SK-N-DZ (cell line): ENCODE measurements around the gene PAF1.
"Not testable (repeated sequence)": the region's sequence is repeated elsewhere in the genome, so short reads cannot be mapped to it uniquely, and the experiment has no call there.

Source experiments
- DNase-seq: peaks from one replicate; pipeline ENCODE4 v3.0.0-alpha.2; 2015; ENCODE audit warnings: low spot score

Gene PAF1

DNA sequence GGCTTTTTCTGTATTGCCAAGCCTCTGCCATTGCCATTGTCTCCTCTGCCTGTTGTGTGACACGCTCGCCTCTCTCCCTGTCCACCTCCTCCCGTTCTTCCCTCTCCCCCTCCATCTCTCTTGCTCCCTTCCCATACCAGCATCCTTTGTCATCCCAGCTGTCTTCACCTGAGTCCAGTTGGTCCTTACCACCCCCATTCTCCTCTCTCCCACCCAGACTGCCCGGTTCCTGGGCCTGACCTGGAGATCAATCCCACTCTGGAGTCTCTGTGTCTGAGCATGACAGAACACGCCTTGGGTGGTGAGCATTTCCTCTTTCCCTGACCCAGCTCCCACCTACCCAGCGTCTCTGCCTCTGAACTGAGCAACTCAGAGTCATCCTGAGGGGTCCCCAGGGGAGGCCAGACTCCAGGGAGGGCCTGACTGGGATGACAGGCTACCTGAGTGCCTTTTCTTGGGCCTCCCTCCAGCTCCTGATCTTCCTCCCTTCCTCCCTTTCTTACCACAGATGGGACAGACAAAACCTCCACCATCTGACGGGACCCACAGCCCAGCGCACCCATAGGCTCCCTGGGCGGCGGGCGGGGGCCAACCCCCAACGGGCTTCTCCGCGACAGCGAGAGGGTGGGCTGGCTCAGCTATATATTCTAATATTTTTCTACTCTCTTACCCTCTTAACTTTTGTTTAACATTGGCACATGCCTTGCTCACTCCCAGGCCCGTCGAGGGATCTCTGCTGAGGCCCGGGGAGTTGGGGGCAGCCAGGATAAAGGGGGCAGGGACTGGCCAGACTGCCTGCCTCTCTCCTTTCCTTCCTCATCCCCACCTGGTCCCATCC is 7.7 kb downstream of the PAF1 start:
- no peak for DNase-seq

DNA sequence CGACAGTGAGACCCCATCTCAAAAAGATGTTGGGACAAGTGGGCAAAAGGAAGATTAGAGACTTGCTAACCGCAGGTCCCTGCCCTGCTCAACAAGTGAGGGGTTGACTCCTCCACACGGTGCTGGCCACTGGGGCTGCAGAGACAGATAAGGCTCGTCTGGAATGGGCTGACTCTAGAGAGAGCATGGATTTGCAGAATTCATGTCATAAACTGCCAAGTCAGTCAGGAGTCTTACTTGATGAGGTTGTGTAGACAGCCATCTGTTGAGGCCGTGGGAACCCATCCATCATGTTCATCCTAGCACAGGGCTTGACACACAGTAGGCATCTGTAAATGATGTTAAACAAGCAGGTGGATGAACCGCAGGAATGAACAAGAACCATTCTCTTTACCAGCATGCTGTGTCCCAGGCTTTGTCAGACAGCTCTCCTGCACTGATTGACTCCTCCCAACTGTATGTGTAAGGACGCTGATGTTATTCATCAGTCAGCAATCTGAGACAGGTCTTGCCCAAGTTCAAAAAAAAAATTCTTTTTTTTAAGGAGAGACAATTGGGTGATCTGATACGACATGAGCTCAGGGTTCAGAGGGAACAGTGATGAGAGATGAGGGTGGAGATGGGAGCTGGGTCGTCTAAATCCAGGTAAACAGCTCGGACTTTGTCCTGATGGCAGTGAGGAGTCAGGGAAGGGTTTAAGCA is 8.8 kb downstream of the PAF1 start:
- DNase-seq: no peak

DNA sequence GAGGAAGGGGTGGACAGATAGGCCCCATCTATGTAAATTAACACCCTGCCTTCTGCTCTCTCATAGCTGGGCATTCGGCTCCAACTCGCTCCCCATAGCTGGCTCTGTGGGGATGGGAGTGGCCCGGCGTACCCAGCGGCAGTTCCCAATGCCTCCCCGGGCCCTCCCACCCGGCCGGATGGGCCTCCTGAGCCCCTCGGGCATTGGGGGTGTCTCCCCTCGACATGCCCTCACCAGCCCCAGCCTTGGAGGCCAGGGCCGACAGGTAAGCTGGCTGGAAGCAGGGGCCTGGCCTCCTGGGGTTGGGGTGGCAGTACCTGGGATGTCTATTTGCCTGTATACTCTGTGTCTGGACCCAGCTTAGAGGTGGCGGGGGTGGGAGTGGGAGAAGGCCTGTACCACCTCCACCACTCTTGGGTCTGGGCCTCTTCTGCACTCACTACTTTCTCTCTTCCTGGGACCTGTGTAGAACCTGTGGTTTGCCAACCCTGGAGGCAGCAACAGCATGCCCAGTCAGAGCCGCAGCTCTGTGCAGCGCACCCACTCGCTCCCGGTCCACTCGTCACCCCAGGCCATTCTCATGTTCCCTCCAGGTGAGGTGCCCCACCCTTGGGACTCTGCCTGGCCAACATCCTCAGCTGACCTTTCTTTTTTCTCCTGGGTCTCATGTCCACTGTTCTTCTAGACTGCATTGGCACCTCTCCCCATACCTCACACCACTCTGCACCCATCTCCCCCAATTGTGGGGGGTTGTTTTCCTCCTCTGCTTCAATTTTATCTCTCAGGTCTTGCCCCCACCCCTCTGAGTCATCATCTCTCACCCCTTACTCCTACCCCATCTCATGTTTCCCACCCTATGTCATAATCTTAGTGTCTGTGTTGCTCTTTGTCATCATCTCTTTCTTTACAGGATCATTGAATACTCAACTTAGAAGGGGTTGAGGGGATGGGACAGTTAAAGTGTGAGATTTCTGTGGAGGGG is 10.1 kb downstream of the PAF1 start:
- no peak for DNase-seq

DNA sequence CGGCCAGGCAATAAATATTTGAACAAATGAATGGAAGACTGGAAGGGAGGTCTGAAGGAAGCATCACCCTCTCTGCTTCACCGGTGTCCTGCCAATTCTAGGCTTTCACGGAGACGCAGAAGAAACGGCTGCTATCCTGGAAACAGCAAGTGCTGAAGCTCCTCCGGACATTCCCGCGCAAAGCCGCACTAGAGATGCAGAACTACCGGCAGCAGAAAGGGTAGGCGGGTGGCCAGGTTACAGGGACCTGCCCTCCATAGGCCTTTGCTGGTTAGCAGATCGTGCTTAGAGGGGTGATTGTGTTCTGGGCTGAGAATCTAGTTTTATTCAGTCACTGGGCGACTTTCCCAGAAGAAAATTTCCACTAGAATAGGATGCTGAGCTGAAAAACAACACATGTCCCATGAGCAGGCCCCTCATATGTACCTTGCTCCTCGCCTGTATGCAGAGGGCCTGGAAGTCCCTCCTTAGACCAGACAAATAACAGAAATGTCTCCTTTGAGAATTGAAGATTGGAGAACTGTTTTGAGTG is 11.0 kb downstream of the PAF1 start:
- no peak for DNase-seq

DNA sequence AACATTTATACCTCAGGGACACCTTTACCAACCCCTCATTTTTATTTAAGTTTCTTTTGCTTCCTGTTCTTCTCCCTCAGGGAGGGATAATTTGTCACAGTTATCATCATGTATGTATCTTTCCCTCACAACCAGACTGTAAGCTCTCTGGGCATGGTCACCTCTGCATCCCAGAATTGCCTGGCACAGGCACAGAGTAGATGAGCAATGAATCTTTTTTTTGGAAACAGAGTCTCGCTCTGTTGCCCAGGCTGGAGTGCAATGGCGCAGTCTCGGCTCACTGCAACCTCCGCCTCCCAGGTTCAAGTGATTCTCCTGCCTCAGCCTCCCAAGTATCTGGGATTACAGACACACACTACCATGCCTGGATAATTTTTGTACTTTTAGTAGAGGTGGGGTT is 11.5 kb downstream of the PAF1 start:
- DNase-seq: not testable (repeated sequence)

DNA sequence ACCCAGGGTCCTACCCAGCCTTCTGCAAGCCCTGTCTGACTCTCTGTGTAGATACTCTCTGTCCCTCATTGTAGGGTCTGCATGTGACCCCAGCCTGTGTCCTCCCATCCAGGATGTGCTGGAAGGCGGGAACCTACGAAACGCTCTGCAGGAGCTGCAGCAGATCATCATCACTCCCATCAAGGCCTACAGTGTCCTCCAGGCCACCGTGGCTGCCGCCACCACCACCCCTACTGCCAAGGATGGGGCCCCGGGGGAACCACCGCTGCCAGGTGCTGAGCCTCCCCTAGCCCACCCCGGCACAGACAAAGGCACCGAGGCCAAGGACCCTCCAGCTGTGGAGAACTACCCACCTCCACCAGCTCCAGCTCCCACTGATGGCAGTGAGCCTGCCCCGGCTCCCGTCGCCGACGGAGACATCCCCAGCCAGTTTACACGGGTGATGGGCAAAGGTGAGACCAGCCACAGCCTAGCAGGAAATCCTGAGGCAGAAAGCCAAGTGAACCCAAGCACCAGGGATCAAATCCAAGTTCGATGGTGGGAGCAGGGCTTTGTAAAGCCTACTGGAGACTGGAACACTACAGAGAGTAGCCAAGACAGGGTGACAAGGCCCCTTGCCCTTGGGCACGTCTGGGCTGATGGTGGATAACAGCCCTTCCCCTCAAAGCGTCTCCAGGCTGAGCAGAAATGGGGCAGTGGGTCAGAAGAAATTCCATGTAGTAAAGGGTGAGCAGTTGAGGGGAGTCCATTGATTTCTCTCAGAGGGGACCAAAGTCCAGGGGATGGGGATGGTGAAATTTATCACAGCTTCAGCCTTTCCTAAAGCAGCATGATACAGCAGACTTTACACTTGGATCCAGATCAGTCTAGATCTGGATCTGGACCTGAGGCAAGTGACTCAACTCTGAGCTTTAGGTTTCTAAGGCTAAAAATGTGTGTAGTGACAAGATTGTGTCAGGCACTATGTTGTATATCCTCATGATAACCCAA is 13.2 kb downstream of the PAF1 start:
- DNase-seq: no peak

DNA sequence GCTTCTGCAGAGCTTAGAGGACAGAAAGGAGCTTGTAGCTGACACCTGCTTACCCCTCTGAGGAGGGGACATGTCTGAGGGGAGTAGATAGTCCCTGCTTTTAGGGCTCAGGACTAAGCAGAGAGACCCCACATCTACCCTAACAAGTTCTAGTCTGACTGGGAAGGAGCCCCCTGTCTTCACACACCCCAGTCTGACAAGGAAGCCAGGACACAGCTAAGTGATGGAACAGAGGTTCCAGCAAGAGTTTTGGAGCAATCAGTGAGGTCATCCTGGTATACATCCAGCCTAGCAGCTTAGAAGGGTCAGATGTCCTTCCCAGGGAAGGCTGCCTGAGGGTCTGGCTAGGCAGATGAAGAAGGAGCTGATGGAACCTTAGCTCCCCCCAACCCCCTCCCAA is 15.0 kb downstream of the PAF1 start:
- DNase-seq: no peak

DNA sequence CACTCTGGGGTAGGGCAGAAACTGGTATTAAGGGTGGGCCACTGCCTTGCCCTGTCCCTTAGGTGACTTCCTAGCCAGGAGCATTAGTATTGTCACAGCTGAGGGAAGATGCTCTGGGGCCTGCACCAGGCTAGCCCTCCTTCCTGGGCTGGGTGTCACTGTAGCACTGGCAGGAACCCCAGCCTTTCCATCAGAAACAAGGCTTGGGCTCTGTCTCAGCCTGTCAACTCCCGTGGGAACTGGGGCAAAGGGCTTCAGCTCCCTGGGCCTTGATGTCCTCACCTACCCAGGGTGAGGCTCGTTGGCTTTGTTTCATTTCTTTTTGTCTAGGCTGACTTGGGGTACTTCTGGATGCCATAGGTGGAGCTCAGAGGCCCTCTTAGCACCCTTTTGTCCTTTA is 18.0 kb downstream of the PAF1 start:
- no peak for DNase-seq

DNA sequence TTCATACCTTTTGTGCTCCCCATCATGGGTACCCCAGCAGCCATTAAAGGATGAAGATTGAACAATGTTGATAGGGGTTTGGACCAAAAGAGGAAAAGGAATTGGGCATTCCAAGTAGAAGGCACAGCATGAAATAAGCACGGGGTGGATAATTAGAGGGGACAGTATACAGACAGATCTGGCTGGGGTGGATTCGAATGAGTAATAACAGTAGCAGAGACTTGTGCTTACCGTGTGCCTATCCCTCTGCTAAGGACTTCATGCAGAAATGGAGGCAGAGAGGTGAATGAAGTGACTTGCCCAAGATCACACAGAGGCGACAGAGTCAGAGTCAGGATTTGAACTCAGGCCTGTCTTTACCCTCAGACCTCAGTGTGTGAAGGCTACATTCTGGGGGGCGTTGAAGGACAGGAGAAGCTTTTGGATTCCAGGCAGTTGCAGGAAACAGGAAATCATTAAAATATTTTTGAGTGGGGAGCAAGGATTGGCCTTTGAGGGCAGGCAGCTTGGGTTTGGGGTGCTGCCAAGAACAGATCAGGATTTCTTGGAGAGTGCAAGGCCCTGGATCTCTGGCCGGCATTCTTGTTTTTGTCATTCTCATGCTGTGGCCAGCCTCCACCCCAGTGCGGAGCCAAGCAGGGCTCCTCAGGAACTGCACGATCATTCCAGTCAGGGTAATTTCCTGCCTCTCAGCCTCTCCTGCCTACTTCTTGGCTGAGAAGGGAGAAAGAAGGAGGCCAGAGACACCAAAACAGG is 18.7 kb downstream of the PAF1 start:
- no peak for DNase-seq

DNA sequence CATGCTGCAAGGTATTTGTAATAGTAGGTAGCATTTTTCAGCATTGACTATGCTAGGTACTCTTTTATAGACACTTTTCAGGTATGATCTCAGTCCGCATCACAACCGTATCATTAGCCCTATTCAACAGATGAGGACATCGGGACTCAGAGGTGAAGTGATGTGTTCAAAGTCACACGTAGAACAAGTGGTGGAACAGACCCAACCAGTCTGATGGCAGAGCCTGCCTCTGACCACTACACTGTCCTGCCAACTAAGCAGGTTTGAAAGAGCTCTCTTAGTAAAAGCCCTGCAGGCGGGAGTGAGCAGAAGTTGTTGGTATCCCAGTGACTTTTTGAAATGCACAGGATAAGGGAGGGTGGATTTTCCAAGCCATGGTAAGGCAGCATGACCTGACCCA is 20.2 kb downstream of the PAF1 start:
- DNase-seq: no peak

DNA sequence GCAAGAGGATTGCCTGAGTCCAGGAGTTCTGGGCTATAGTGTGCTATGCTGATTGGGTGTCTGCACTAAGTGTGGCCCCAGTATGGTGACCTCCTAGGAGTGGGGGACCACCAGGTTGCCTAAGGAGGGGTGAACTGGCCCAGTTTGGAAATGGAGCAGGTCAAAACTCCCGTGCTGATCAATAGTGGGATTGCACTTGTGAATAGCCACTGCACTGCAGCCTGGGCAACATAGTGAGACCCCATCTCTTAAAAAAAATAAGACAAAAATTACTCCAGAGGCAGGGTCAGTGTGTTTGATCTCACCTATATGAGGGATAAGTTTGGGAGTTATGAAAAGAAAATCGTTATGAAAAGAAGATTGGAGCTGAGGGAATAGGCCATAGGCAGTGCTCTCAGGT is 21.7 kb downstream of the PAF1 start:
- no peak for DNase-seq

DNA sequence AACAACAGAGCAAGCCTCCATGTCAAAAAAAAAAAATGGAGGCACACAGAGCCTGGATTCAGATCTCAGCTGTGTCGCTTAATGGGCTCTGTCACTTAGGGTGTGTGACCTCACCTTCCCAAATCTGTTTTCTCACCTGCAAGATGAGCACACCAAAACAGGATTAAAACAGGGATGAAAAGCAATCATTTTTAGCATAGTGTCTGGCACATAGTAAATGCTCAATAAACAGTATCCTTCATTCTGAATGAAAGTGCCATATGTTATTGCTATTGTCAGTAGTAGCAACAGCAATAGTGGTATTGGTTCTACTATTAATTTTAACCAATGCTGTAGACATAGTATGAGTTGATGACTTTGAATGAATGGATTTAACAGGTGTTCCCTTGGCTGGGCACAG is 25.4 kb downstream of the PAF1 start:
- DNase-seq: no peak

DNA sequence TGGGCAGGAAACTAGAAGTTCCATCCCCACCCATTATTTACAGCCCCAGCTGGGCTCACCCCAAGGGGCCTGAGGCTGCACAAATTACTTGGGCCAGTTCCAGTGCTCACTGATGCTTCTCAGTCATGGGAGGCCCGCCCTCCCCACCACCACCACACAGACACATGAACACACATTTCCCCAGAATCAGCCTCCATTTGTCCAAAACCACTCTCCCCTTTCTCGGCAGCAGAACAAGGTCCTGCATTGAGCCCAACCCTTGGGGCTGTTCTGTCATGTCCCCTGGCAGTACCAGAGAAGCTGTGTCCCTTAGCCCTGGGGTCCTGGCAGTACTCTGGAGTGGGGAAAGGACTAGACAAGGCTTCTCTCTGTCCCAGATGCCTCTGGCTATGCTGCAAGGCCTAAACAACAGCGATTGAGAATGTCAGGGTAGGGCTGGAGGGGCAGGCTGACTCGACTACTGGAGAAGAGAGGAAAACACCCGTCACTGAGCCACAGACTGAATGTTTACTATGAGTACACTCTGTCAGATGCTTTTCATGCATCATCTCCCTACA is 26.9 kb downstream of the PAF1 start:
- DNase-seq: no peak

DNA sequence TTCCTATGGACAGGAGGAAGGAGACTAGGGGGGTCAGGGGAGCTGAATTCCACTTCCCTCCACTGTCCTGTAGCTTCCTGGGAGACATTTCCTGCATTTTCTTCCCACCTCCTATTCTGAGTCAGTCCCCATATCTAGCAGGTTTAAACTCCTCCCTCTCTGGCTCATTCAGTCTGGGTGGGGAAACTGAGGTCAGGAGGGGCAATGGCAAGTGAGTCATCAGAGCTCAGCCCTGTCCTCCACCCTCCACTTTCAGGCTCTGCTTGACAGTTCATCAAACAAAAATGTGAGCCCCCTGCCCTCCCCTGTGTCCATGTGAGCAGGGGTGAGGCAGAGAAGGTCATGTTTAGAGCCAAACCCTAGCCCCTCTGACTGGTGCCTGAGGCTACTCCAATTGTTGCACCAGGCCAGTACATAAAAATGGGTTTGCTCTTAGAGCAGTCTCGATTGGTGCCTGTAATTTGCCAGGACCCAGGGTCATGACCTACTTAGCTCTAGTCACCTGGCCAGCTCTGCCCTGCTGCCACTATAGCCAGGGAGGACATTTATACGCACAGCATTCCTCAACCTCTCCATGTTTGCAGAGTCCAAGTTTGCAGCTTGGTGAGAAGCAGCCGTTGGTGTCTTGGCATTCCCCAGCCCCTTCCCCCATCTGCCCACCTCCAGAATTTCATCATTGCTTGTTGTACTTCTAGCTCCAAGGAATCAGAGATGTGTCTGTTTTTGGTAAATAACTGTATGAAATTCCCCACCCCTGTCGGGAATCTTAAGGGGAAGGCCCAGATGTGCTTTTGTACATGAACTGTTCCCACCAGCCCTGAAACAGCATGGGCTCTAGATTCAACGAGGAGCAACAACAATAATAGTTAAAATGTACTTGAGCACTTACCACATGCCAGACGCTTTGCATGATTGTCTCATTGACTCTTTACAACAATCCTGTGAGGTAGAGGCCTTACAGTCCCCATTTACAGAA is 27.9 kb downstream of the PAF1 start:
- no peak for DNase-seq

DNA sequence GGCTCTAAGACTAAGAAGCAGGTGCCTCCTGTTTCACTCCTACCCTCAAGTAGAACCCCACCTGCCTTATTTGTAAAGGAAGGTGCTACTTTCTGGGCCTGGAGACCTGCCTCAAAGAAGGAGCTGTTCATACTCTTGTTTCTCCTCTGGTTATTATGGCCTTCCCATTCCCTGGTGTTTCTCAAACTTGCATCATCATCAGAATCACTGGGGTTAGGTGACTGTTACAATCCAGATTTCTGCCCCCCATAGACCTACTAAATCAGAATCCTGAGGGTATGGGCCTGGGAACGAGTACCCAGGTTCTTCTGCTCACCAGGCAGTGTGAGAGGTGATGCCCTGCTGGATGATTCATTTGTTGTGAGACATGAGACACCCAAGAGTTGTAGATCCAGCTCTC is 30.3 kb downstream of the PAF1 start:
- DNase-seq: no peak

DNA sequence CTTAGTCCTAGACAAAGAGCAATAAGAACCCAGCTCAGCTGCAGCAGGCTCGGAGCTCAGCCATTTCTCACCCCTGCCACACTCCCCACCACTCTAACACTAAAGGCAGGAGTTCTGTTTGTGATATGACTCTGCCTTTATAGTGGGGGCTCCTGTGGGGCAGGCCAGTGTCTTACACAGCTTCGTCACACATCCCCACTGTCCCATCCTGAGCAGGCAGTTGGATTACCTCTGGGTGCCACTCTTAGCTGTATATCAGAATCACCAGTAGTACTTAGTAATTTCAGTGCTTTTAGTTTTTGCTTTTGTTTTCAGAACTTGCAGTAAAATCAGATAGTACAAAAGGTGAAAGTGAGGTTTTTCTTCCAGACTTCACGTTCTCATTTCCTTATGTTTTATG is 31.9 kb downstream of the PAF1 start:
- no peak for DNase-seq

DNA sequence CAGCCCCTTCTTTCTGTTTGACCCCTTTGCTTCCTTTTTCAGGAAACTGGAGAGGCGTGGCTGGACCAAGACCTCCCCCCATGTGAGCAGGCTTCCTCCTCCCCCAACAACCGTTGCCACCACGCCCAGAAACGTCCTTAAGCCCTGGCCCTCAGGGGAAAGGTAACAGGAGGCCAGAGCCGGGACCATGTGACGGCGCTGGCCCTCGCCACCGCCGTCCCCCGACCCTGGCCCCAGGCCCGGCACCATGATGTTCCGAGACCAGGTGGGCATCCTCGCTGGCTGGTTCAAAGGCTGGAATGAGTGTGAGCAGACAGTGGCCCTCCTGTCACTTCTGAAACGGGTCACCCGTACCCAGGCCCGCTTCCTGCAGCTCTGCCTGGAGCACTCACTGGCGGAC is 34.3 kb downstream of the PAF1 start:
- no peak for DNase-seq

DNA sequence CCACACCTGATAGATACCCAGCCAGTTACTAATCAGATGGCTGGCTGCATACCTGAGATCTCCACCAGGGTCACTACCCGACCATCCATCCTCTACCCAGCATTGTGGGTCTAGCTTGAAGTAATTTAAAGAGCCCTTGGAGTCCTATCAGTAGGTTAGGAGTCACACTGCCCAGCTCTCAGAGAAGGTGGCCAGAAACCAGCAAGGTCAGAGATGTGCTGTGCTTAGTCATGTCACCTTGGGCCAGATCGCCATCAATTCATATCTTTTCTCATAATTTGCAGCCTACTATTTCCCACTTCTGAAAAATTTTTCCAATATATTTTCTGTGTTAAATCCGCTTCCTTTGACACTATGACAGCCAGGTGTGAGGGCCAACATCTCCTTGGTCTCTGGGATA is 34.8 kb downstream of the PAF1 start:
- DNase-seq: no peak
